Urothelium cell line (cell line): ENCODE data around the gene KSR1.

Experiments
- DNase-seq: peaks from one replicate; pipeline ENCODE4 v3.0.0; 2011; ENCODE audit warnings: low spot score, mixed read lengths
- FAIRE-seq: peaks from 2 replicates; lab custom pipeline; 2011; peaks lifted over from hg19 to GRCh38; lab: Jason Lieb, UNC

The KSR1 gene

DNA sequence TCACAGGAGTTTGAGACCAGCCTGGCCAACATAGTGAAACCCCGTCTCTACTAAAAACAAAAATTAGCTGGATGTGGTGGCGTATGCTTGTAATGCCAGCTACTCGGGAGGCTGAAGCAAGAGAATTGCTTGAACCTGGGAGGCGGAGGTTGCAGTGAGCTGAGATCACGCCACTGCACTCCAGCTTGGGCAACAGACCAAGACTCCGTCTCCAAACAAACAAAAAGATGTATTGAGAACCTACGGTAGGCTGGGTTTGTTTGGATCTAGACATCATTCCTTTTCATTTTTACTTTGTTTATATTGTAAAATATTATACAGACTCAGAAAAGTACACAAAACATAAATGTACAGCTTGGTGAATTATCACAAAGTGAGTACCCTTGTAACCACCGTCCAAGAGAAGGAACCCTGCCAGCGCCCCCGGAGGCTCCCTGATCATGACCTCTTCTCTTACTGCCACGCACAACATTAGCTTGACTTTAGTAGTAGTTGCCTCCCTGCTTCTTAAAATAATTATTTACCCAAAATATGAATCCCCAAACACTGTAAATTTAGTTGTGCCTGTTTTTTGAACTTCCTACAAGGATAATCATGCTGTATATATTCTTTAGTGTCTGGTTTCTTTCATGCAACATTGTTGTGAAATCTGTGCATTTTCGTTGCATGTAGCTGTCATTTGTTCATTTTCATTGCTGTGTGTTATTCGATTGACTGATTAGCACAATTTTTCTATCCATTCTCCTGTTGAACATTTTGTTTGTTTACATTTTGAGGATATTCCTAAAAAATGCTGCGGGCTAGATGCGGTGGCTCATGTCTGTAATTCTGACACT, 56.5 kb downstream of the KSR1 start:
- FAIRE-seq (no peak), DNase-seq (no peak)

GRCh38 chr17:27513849-27514248, 57.6 kb downstream of the KSR1 start:
- DNase-seq (no peak), FAIRE-seq (no peak)

GRCh38 chr17:27514595-27515413, 58.6 kb downstream of the KSR1 start:
- DNase-seq (no peak), FAIRE-seq (no peak)

DNA sequence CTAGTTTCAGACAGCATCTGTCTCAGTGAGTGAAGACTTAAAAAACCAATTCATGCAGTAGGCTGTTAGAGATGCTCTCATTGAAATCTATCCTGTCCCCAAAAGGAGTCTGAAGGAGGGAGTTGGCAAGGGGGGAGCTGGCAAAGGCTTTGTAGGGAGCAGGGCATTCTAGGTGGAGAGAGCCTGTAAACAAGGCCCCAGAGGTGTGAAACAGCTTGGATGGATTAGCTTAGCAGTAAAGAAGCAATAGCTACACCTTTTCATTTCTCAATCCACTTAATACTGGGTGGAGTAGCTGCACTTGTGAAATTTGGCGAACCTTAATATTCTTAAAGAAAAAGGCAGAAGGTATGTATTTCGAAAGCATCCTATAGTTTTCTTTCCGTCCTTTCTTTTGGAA, 61.8 kb downstream of the KSR1 start:
- no peak for DNase-seq
- no peak for FAIRE-seq

GRCh38 chr17:27518545-27519521, 62.6 kb downstream of the KSR1 start:
- DNase-seq (no peak), FAIRE-seq (no peak)

- FAIRE-seq (no peak), DNase-seq (no peak)
Observed at GRCh38 chr17:27519550-27519949, 63.3 kb downstream of the KSR1 start.

GRCh38 chr17:27520491-27521185, 64.4 kb downstream of the KSR1 start:
- FAIRE-seq (no peak), DNase-seq (no peak)

DNA sequence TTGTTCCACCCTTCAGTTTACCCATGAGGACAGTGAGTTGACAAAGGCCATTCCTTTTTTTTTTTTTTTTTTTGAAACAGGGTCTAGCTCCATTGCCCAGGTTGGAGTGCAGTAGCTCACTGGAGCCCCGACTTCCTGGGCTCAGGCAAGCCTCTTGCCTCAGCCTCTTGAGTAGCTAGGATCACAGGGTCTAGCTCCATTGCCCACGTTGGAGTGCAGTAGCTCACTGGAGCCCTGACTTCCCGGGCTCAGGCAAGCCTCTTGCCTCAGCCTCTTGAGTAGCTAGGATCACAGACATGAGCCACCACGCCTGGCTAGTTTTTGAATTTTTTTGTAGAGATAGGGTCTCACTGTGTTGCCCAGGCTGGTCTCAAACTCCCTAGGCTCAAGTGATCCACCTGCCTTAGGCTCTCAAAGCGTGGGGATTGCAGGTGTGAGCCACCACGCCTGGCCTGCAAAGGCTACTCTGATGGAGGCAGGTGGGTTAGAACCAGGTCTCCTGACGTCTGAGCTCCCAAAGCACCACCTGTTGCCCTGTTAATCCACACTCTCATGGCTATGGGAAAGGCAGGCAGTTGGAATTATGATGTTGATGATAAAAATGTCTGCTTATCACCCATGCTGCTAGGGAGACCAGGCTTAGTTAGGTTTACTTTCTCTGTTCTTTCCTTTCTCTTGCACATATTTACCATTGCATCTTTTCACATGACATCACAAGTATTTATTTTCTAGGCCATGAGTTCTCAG, 65.2 kb downstream of the KSR1 start:
- DNase-seq (no peak), FAIRE-seq (no peak)

DNA sequence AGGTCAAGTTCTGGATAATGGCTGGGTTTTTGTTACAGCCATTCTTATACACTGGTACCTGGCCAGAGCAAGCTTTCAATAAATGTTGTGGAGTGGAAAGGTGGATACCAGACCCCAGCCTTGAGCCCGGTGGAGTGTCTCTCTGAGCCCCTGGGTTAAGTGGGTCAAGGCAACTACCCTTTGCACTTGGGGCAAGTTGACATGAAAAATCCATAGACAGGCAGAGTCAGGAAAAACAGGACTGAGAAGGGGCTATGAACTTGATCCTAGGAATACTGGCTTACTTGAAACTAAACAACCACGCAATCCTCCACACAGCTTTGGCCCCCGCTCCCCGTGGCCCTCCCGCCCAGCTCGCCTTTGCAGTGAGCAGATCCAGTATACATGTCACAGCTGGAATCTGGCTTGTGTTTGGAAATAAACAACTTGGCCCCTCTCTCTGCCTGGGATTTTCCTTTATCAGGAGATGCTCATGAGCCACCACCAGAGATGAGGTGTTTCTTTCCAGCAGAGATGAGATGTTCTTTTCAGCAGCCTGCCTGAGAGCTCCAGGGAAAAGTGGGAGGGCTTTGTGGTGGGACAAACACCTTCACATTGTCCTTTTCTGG, 65.9 kb downstream of the KSR1 start:
- no peak for FAIRE-seq
- DNase-seq: no peak

DNA sequence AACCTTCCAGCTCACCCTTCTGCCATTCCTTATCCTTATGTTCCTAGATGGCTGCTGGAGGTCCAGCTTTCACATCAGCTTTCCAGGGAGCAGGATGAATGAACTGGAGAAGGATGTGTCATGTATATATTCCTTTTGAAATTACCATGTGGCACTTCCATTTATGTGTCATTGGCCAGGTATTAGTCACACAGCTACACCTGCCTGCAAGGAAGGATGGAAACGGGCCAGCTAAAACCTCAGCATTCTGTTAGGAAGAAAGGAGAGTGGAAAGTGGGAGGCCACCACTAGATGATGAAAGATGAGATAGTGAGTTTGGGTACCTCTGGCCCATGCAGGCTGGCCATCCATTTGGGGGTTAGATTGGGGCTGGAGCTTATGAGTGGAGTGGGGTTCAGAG, 67.5 kb downstream of the KSR1 start:
- no peak for FAIRE-seq
- DNase-seq: peak; percentile 36

- DNase-seq (no peak), FAIRE-seq (no peak)
Observed at GRCh38 chr17:27524594-27524993, 68.3 kb downstream of the KSR1 start.

DNA sequence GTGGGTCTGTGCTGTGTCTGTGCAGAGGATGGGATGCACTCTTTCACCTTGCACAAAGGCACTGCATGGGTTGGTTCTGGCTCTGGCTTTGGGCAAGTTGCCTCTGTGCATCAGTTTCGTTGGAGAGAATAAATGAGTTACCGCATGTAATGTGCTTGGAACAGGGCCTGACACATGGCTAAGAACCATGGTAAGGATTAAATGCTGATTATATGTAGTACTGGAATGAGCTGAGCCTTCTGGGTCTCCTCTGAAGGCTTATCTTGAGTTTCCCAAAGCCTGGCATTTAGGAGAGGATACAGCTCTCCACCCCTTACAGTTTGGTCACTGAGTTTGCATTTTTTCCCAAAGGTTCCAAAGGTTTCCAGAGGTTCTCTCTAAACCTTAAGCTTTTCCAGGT, 69.1 kb downstream of the KSR1 start:
- DNase-seq: no peak
- no peak for FAIRE-seq

DNA sequence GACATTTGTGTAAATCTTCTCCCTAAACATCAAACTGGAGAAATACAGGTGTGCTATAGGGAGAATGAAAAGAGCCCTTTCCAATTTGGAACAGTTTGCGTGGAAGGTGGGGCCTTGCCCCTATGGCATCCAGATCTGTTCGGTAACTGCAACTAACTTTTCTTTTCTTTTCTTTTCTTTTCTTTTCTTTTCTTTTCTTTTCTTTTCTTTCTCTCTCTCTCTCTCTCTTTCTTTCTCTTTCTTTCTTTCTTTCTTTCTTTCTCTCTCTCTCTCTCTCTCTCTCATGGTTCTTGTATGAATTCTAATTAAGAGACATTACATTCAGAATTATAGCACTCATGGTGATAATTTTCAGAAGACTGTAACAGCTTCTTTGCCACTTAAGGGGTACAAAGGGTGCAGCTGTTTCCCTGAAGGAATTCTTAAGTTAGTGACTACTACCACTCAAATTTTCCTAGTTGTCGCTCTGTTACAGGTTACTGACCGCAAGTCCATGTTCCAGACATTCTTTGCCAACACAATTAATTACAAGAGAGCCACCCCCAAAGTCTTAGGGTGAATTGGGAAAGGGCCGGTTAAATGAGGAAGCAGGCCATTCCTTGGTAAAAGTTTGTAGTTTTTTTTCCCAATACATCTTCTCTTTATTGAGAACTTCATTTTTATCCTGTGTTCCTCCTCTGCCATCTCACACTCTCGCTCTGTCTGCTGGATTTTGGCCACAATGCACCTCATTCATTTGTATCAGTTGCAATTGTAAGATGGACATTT, 69.8 kb downstream of the KSR1 start:
- DNase-seq: no peak
- no peak for FAIRE-seq

- FAIRE-seq (no peak), DNase-seq (no peak)
Observed at GRCh38 chr17:27526604-27527002, 70.4 kb downstream of the KSR1 start.

- no peak for FAIRE-seq
- no peak for DNase-seq
Observed at GRCh38 chr17:27529230-27529796, 73.1 kb downstream of the KSR1 start.

DNA sequence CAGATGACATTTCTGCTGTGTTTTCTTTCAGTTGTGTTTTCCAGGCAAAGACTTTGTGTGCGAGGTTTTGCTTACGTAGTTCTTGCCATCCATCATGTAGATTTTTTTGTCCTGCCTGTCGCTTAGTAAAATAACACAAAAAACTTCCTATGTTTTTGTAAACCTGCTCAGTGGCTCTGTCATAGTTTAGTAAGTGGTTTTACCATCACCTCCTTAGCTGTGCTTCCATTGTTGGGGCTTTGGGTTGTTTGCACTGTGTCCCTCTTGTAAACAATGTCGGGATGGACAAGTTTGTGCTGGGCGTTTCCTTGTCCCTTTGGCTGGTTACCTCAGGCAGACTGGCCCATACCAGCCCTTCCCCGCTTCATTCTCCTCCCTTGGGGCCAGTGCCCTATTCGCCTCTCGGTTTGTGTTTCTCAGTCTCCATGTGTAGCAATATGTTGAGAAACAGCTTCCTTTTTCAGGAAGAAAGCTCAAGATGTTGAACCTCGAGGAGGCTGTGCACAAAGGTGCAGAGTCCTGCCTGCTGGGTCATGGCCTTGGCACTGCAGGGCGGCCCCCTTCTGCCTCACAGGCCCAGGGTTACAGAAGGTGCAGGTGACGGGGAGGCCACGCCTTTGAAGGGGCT, 74.6 kb downstream of the KSR1 start:
- DNase-seq: no peak

GRCh38 chr17:27531469-27531961, 75.3 kb downstream of the KSR1 start:
- FAIRE-seq (no peak), DNase-seq (no peak)

More for the DNA sequence above, 74.6 kb downstream of the KSR1 start:
- FAIRE-seq: no peak
